WTC11 (cell line): ENCODE results near the gene DCLK1. TPM values are rescaled to one million over a fixed set of nuclear protein-coding genes. Genes with fewer than 3 reads are reported as not detected.

Experiments
- ATAC-seq: fragments of 200-7000 bp; cut with Tn5 transposase; 2 replicates; pipeline ENCODE4 v1.10.0; 2021; ENCODE audit warnings: mild to moderate bottlenecking, moderate library complexity
- CTCF ChIA-PET: fragments of 300-600 bp; sonication (Branson Sonifier 250); formaldehyde crosslinking; loops from one replicate; lab custom pipeline; 2021; ENCODE audit warnings: antibody characterized with exemption; lab: Charles Lee
- POLR2A ChIA-PET: fragments of 350-600 bp; sonication (Branson Sonifier 250); formaldehyde crosslinking; loops from one replicate; lab custom pipeline; 2021; ENCODE audit warnings: antibody characterized with exemption; lab: Charles Lee
- DNase-seq: peaks from one replicate; pipeline ENCODE4 v3.0.0; 2021; ENCODE audit warnings: low spot score
- H3K27ac Mint-ChIP-seq: 2 replicates; pipeline ENCODE4 v1.8.0; 2021; ENCODE audit warnings: mixed read lengths
- H3K27me3 Mint-ChIP-seq: 2 replicates; pipeline ENCODE4 v1.8.0; 2021; ENCODE audit warnings: low read depth, mild to moderate bottlenecking, moderate library complexity, mixed read lengths
- H3K36me3 Mint-ChIP-seq: 2 replicates; pipeline ENCODE4 v1.8.0; 2021; ENCODE audit warnings: mixed read lengths
- H3K4me1 Mint-ChIP-seq: 2 replicates; pipeline ENCODE4 v1.8.0; 2022; ENCODE audit warnings: mixed read lengths
- H3K4me3 Mint-ChIP-seq: 2 replicates; pipeline ENCODE4 v1.8.0; 2021; ENCODE audit warnings: mild to moderate bottlenecking, moderate library complexity, mixed read lengths
- H3K9me3 Mint-ChIP-seq: 2 replicates; pipeline ENCODE4 v1.8.0; 2021; ENCODE audit warnings: mixed read lengths
- AFF4 ChIP-seq: sonication (generic); formaldehyde crosslinking; IDR thresholded peaks from 2 replicates; pipeline ENCODE4 v1.8.1; 2023; ENCODE audit warnings: mild to moderate bottlenecking, missing genetic modification reagents, borderline replicate concordance
- EMX1 ChIP-seq: fragments of 250-450 bp; sonication (Bioruptor Pico); IDR thresholded peaks from 2 replicates; pipeline ENCODE4 v1.8.0; 2021; ENCODE audit warnings: mild to moderate bottlenecking
- GTF2I ChIP-seq: fragments of 250-450 bp; sonication (Bioruptor Pico); conservative IDR thresholded peaks from 2 replicates; pipeline ENCODE4 v1.4.0; 2021; ENCODE audit warnings: mild to moderate bottlenecking
- IRF1 ChIP-seq: sonication (generic); formaldehyde crosslinking; IDR thresholded peaks from 2 replicates; pipeline ENCODE4 v1.8.0; 2023; ENCODE audit warnings: missing genetic modification reagents
- MYBL2 ChIP-seq: sonication (generic); formaldehyde crosslinking; IDR thresholded peaks from 2 replicates; pipeline ENCODE4 v1.8.1; 2023; ENCODE audit warnings: mild to moderate bottlenecking, moderate library complexity, missing genetic modification reagents
- NR2C2 ChIP-seq: sonication (generic); formaldehyde crosslinking; IDR thresholded peaks from 2 replicates; pipeline ENCODE4 v1.8.0; 2022; ENCODE audit warnings: mild to moderate bottlenecking, missing genetic modification reagents
- SOX15 ChIP-seq: fragments of 250-450 bp; sonication (Bioruptor Pico); IDR thresholded peaks from 2 replicates; pipeline ENCODE4 v1.9.0; 2021; ENCODE audit warnings: mild to moderate bottlenecking
- TEAD4 ChIP-seq: sonication (generic); formaldehyde crosslinking; IDR thresholded peaks from 2 replicates; pipeline ENCODE4 v1.8.0; 2022; ENCODE audit warnings: mild to moderate bottlenecking, missing genetic modification reagents
- TP53 ChIP-seq: sonication (generic); formaldehyde crosslinking; IDR thresholded peaks from 2 replicates; pipeline ENCODE4 v1.8.1; 2023; ENCODE audit warnings: mild to moderate bottlenecking, missing genetic modification reagents
- ZNF121 ChIP-seq: sonication (generic); formaldehyde crosslinking; IDR thresholded peaks from 2 replicates; pipeline ENCODE4 v1.8.0; 2023; ENCODE audit warnings: missing genetic modification reagents
- ZNF317 ChIP-seq: sonication (generic); formaldehyde crosslinking; IDR thresholded peaks from 2 replicates; pipeline ENCODE4 v1.8.1; 2023; ENCODE audit warnings: low read depth, mild to moderate bottlenecking, moderate library complexity, missing genetic modification reagents, borderline replicate concordance
- ZNF396 ChIP-seq: fragments of 250-450 bp; sonication (Bioruptor Pico); IDR thresholded peaks from 2 replicates; pipeline ENCODE4 v1.8.0; 2021; ENCODE audit warnings: mild to moderate bottlenecking, moderate library complexity, borderline replicate concordance
- ZSCAN18 ChIP-seq: fragments of 250-450 bp; sonication (Bioruptor Pico); IDR thresholded peaks from 2 replicates; pipeline ENCODE4 v2.1.2; 2022; ENCODE audit warnings: mild to moderate bottlenecking, moderate library complexity
- total RNA-seq: library from RNA; stranded (reverse); gene quantifications from 3 replicates; pipeline ENCODE4 v1.2.3, GENCODE V29; 2021
- TF ChIP-seq, protein P1 (sequence below): sonication (generic); formaldehyde crosslinking; IDR thresholded peaks from 2 replicates; pipeline ENCODE4 v1.8.0; 2023; ENCODE audit warnings: mild to moderate bottlenecking, missing genetic modification reagents
- TF ChIP-seq, protein P2 (sequence below): fragments of 250-450 bp; sonication (Bioruptor Pico); IDR thresholded peaks from 2 replicates; pipeline ENCODE4 v1.9.0; 2021; ENCODE audit warnings: mild to moderate bottlenecking
- TF ChIP-seq, protein P3 (sequence below): sonication (generic); formaldehyde crosslinking; conservative IDR thresholded peaks from 2 replicates; pipeline ENCODE4 v1.8.1; 2023; ENCODE audit warnings: mild to moderate bottlenecking, low read depth, missing genetic modification reagents, moderate library complexity
- TF ChIP-seq, protein P4 (sequence below): sonication (generic); formaldehyde crosslinking; IDR thresholded peaks from 2 replicates; pipeline ENCODE4 v1.8.1; 2023; ENCODE audit warnings: mild to moderate bottlenecking, missing genetic modification reagents, moderate library complexity

The DCLK1 gene
- total RNA-seq, 1 experiment from 2014 or later = 18.5 TPM

DNA sequence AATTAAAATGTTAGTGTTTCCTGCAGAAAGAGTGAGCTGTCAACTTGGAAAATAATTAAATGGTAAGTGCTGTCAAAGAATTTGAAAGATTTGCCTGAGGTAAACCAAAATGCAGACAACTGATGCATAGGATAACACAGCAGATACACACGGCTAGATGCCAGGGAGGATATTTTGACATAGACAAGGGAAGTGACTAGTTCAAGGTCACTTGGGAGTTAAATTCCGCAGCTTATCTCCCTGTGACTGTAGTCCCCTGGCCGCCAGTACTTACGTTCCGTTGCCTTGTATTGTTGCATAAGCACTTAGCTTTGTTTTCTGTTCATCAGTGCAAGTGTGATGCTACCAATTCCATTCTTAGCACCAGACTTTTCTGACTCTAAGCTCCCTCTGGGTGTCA lies 407.4 kb downstream of the DCLK1 start (continued):
- TF ChIP-seq ZSCAN18 (CRISPR knock-in tag) (no peak), TEAD4 (CRISPR knock-in tag) (no peak), IRF1 (CRISPR knock-in tag) (no peak), EMX1 (CRISPR knock-in tag) (no peak), GTF2I (no peak)
- TF ChIP-seq, protein P1, sequence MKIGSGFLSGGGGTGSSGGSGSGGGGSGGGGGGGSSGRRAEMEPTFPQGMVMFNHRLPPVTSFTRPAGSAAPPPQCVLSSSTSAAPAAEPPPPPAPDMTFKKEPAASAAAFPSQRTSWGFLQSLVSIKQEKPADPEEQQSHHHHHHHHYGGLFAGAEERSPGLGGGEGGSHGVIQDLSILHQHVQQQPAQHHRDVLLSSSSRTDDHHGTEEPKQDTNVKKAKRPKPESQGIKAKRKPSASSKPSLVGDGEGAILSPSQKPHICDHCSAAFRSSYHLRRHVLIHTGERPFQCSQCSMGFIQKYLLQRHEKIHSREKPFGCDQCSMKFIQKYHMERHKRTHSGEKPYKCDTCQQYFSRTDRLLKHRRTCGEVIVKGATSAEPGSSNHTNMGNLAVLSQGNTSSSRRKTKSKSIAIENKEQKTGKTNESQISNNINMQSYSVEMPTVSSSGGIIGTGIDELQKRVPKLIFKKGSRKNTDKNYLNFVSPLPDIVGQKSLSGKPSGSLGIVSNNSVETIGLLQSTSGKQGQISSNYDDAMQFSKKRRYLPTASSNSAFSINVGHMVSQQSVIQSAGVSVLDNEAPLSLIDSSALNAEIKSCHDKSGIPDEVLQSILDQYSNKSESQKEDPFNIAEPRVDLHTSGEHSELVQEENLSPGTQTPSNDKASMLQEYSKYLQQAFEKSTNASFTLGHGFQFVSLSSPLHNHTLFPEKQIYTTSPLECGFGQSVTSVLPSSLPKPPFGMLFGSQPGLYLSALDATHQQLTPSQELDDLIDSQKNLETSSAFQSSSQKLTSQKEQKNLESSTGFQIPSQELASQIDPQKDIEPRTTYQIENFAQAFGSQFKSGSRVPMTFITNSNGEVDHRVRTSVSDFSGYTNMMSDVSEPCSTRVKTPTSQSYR (CRISPR knock-in tag) = no peak
- TF ChIP-seq, protein P2, sequence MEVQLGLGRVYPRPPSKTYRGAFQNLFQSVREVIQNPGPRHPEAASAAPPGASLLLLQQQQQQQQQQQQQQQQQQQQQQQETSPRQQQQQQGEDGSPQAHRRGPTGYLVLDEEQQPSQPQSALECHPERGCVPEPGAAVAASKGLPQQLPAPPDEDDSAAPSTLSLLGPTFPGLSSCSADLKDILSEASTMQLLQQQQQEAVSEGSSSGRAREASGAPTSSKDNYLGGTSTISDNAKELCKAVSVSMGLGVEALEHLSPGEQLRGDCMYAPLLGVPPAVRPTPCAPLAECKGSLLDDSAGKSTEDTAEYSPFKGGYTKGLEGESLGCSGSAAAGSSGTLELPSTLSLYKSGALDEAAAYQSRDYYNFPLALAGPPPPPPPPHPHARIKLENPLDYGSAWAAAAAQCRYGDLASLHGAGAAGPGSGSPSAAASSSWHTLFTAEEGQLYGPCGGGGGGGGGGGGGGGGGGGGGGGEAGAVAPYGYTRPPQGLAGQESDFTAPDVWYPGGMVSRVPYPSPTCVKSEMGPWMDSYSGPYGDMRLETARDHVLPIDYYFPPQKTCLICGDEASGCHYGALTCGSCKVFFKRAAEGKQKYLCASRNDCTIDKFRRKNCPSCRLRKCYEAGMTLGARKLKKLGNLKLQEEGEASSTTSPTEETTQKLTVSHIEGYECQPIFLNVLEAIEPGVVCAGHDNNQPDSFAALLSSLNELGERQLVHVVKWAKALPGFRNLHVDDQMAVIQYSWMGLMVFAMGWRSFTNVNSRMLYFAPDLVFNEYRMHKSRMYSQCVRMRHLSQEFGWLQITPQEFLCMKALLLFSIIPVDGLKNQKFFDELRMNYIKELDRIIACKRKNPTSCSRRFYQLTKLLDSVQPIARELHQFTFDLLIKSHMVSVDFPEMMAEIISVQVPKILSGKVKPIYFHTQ (CRISPR knock-in tag) = no peak

- Mint-ChIP-seq H3K27me3 (no peaks in the 10 kb centered on the region), H3K27ac (no peak overlapping the region), H3K9me3 (no peaks in the 10 kb centered on the region), H3K4me3 (no peak overlapping the region), H3K4me1 (peaks cover 8% of the 10 kb centered on the region; the same call in 1 of the 2 replicates), H3K36me3 (no peaks in the 10 kb centered on the region)
- POLR2A ChIA-PET = no interaction called here
- ATAC-seq (no peak), DNase-seq (no peak)
- CTCF ChIA-PET = interaction anchor here (1.5 to 3.9 kb wide), 3 partner anchors 10 to 95 kb away, joined by 4 to 22 read pairs (median 5); no protein-coding TSS in a partner anchor
- TF ChIP-seq SOX15 (no peak), TP53 (CRISPR knock-in tag) (no peak), AFF4 (CRISPR knock-in tag) (no peak), ZNF121 (no peak), ZNF396 (CRISPR knock-in tag) (no peak), NR2C2 (no peak), ZNF317 (CRISPR knock-in tag) (no peak), TEAD4 (CRISPR knock-in tag) (no peak), MYBL2 (CRISPR knock-in tag) (no peak)
- TF ChIP-seq, protein P3, sequence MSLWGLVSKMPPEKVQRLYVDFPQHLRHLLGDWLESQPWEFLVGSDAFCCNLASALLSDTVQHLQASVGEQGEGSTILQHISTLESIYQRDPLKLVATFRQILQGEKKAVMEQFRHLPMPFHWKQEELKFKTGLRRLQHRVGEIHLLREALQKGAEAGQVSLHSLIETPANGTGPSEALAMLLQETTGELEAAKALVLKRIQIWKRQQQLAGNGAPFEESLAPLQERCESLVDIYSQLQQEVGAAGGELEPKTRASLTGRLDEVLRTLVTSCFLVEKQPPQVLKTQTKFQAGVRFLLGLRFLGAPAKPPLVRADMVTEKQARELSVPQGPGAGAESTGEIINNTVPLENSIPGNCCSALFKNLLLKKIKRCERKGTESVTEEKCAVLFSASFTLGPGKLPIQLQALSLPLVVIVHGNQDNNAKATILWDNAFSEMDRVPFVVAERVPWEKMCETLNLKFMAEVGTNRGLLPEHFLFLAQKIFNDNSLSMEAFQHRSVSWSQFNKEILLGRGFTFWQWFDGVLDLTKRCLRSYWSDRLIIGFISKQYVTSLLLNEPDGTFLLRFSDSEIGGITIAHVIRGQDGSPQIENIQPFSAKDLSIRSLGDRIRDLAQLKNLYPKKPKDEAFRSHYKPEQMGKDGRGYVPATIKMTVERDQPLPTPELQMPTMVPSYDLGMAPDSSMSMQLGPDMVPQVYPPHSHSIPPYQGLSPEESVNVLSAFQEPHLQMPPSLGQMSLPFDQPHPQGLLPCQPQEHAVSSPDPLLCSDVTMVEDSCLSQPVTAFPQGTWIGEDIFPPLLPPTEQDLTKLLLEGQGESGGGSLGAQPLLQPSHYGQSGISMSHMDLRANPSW (CRISPR knock-in tag) = no peak
- TF ChIP-seq, protein P4, sequence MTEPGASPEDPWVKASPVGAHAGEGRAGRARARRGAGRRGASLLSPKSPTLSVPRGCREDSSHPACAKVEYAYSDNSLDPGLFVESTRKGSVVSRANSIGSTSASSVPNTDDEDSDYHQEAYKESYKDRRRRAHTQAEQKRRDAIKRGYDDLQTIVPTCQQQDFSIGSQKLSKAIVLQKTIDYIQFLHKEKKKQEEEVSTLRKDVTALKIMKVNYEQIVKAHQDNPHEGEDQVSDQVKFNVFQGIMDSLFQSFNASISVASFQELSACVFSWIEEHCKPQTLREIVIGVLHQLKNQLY (CRISPR knock-in tag) = no peak
- TF ChIP-seq, protein P2 (CRISPR knock-in tag) = no peak
Measured at GRCh38 chr13:35723053-35723461, 408.1 kb downstream of the DCLK1 start.
